Thymus (tissue), 11 donors: ENCODE results near the gene NLRC4. TPM values are rescaled to one million over a fixed set of nuclear protein-coding genes. Genes with fewer than 3 reads are reported as not detected.

Experiments used
- DNase-seq, 9 donors: peaks; one replicate each; pipeline ENCODE4 v3.0.0-alpha.2; 2013; ENCODE audit warnings: low spot score in 9 of 9, low read depth in 6 of 9, missing footprints in 1 of 9
- H3K27ac ChIP-seq, 2 donors: one replicate each; pipeline ENCODE4 v1.5.1; 2013; ENCODE audit warnings: control low read depth in 1 of 2, low read depth in 1 of 2, low read length in 1 of 2, mild to moderate bottlenecking in 1 of 2, moderate library complexity in 1 of 2
- H3K27me3 ChIP-seq, 2 donors: one replicate each; pipeline ENCODE4 v1.5.1; 2013; ENCODE audit warnings: low read length in 1 of 2; ENCODE audit not compliant: control insufficient read depth in 2 of 2, insufficient read depth in 1 of 2
- H3K36me3 ChIP-seq, 2 donors: one replicate each; pipeline ENCODE4 v1.5.1; 2013; ENCODE audit warnings: low read length in 1 of 2, mild to moderate bottlenecking in 1 of 2, moderate library complexity in 1 of 2; ENCODE audit not compliant: control insufficient read depth in 2 of 2, insufficient read depth in 2 of 2
- H3K4me1 ChIP-seq, 2 donors: one replicate each; pipeline ENCODE4 v1.5.1; 2013; ENCODE audit warnings: low read length in 2 of 2; ENCODE audit not compliant: control insufficient read depth in 2 of 2, insufficient read depth in 2 of 2
- H3K4me3 ChIP-seq, 2 donors: one replicate each; pipeline ENCODE4 v1.5.1; 2013; ENCODE audit warnings: low read length in 2 of 2, control low read depth in 1 of 2, mild to moderate bottlenecking in 1 of 2
- H3K9me3 ChIP-seq, 2 donors: one replicate each; pipeline ENCODE4 v1.5.1; 2013; ENCODE audit warnings: low read length in 1 of 2, mild to moderate bottlenecking in 1 of 2; ENCODE audit not compliant: control insufficient read depth in 2 of 2, insufficient read depth in 1 of 2
- WGBS: extraction: QIAGEN DNeasy Blood & Tissue Kit; methylation state at CpG from one replicate; pipeline ENCODE4 v1.1.7; 2013; 5-methylcytosine and 5-hydroxymethylcytosine counted together
- polyA plus RNA-seq: library from polyadenylated mRNA; stranded (reverse); fragments of 200-250 nt; gene quantifications from one replicate; pipeline ENCODE4 v1.2.3, GENCODE V29; 2013
- total RNA-seq: library from RNA; stranded (reverse); fragments of 120-200 nt; gene quantifications from one replicate; pipeline ENCODE4 v1.2.4, GENCODE V29; 2013
- donor health status: healthy.

NLRC4 gene
- total and polyA plus RNA-seq, 2 donors = 2.6 to 2.9 TPM

DNA sequence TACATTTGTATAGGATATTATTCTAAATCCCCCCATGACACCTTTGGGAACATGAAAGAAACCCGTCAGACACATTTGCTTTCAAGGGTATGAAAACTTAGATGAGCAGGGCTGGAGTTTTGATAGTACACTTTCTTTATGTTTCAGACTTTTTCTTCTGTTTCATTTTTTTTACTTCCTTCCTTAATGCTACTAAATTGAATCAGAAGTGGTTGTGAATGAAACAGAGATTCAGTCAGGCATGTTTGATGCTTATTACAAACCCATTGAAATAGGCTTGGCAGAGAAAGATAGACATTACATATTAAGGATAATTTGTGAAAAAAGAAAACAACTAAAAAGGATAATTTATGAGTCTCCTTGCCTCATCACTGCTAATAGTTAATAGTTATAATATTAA lies 72.3 kb downstream of the NLRC4 start:
- no peak for DNase-seq
- H3K4me3 ChIP-seq = no peak overlapping the region
- H3K9me3 ChIP-seq = no peaks in the 10 kb centered on the region
- no peaks in the 10 kb centered on the region for H3K4me1 ChIP-seq
- H3K27me3 ChIP-seq = no peaks in the 10 kb centered on the region
- peaks cover 5 to 29% of the 10 kb centered on the region in 2 donors for H3K36me3 ChIP-seq
- H3K27ac ChIP-seq = no peak overlapping the region
- 92% methylated on average over 1 of the region's 1 CpG for WGBS

DNA sequence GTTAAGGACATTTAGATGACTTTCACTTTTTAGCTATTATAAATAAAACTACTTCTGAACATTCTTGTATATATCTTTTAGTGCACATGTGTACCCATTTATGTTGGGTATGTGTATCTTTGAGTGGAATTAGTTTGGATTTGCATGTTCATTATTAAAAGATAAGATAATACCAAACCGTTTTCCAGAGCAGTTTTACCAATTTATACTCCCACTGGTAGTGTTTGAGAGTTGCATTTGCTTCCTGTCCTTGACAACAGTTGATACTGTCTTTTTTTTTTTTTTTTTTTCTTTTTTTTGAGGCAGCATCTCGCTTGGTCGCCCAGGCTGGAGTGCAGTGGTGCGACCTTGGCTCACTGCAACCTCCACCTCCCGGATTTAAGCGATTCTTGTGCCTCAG lies 75.7 kb downstream of the NLRC4 start:
- Histone ChIP-seq H3K4me3 (no peak overlapping the region), H3K4me1 (no peaks in the 10 kb centered on the region), H3K36me3 (peaks cover 8 to 39% of the 10 kb centered on the region in 2 donors), H3K27ac (no peak overlapping the region), H3K27me3 (no peaks in the 10 kb centered on the region), H3K9me3 (no peaks in the 10 kb centered on the region)
- DNase-seq = no peak
- 91% methylated on average over 6 of the region's 6 CpGs for whole genome bisulfite sequencing

DNA sequence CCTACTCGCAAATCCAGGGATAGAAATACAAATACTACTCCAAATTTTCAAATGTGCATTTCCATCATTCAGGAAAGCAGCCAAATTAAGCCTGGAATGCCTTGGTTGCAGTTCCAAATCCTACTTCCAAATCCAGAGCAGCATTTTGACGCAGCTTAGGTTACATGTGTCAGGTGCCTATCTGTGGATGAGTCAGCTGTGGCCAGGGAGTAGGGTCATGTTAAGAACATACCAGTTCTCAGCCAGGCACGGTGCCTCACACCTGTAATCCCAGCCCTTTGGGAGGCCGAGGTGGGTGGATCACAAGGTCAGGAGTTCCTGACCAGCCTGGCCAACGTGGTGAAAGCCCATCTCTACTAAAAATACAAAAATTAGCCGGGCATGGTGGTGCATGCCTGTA lies 82.0 kb downstream of the NLRC4 start:
- WGBS = 98% methylated on average over 6 of the region's 6 CpGs
- no peak overlapping the region for H3K4me3 ChIP-seq

More for the DNA sequence above, 82.0 kb downstream of the NLRC4 start:
- no peaks in the 10 kb centered on the region for H3K9me3 ChIP-seq
- no peak for DNase-seq
- peaks cover 21 to 24% of the 10 kb centered on the region in 2 donors for H3K36me3 ChIP-seq
- H3K27me3 ChIP-seq = no peaks in the 10 kb centered on the region
- no peak overlapping the region for H3K27ac ChIP-seq
- no peaks in the 10 kb centered on the region for H3K4me1 ChIP-seq

Other genes with a start within 250 kb of the NLRC4 start
- 72.3 TPM for gene DPY30, start 225.1 kb downstream of the NLRC4 start, total RNA-seq
- 147 TPM for gene DPY30, start 225.1 kb downstream of the NLRC4 start, polyA plus RNA-seq
- 28.5 TPM for gene SPAST, start 201.3 kb downstream of the NLRC4 start, total RNA-seq
- 12.7 TPM for gene SPAST, start 201.3 kb downstream of the NLRC4 start, polyA plus RNA-seq
- 15.4 TPM for gene SLC30A6, start 99.0 kb downstream of the NLRC4 start, total RNA-seq
- gene SLC30A6, start 99.0 kb downstream of the NLRC4 start, polyA plus RNA-seq = 7.7 TPM
- gene YIPF4, start 13.0 kb upstream of the NLRC4 start, total RNA-seq = 32.4 TPM
- 29.9 TPM for gene YIPF4, start 13.0 kb upstream of the NLRC4 start, polyA plus RNA-seq
- 65.4 TPM for gene BIRC6, start 92.1 kb upstream of the NLRC4 start, total RNA-seq
- 29.7 TPM for gene BIRC6, start 92.1 kb upstream of the NLRC4 start, polyA plus RNA-seq